Hepatocyte (in vitro differentiated cells): ENCODE measurements around the gene AUTS2.

Experiments
- CTCF ChIP-seq: fragments of 200-600 bp; sonication (generic); IDR thresholded peaks from 2 replicates; pipeline ENCODE4 v1.5.1; 2016; ENCODE audit warnings: antibody characterized with exemption, mild to moderate bottlenecking; ENCODE audit not compliant: poor library complexity
- EZH2 ChIP-seq: fragments of 200-600 bp; sonication (generic); IDR thresholded peaks from 2 replicates; pipeline ENCODE4 v1.6.1; 2016; ENCODE audit warnings: antibody characterized with exemption, mild to moderate bottlenecking, borderline replicate concordance
- EZH2phosphoT487 ChIP-seq: fragments of 200-600 bp; sonication (generic); IDR thresholded peaks from one replicate; pipeline ENCODE4 v1.6.1; 2018; ENCODE audit warnings: antibody characterized with exemption, mild to moderate bottlenecking, low read depth, moderate library complexity; ENCODE audit not compliant: unreplicated experiment, severe bottlenecking

- TF ChIP-seq EZH2: no peak
- no peak for TF ChIP-seq EZH2phosphoT487
- TF ChIP-seq CTCF: no peak
Measured at GRCh38 chr7:70614237-70615045, 1016.2 kb downstream of the AUTS2 start.
